Renal pelvis (tissue), 4 donors: ENCODE results near the gene PTCRA. TPM values are rescaled to one million over a fixed set of nuclear protein-coding genes. Genes with fewer than 3 reads are reported as not detected.
A peak's percentile ranks its signal among the peaks of the same experiment; 100 is the strongest.
"Not testable (repeated sequence)": the region's sequence is repeated elsewhere in the genome, so short reads cannot be mapped to it uniquely, and the experiment has no call there.

Experiments
- DNase-seq: peaks from one replicate; pipeline ENCODE4 v3.0.0-alpha.2; 2013
- polyA plus RNA-seq, 3 donors: library from polyadenylated mRNA; unstranded; fragments of 120-200 nt; gene quantifications; one replicate each; pipeline ENCODE4 v1.2.1, GENCODE V29; 2013; ENCODE audit not compliant: insufficient read length in 3 of 3

The PTCRA gene
- polyA plus RNA-seq, 3 donors, result 0.23 to 0.48 (median 0.41) TPM

GRCh38 chr6:42902429-42903263 is 13.2 kb upstream of the PTCRA start:
- not testable (repeated sequence) for DNase-seq

DNA sequence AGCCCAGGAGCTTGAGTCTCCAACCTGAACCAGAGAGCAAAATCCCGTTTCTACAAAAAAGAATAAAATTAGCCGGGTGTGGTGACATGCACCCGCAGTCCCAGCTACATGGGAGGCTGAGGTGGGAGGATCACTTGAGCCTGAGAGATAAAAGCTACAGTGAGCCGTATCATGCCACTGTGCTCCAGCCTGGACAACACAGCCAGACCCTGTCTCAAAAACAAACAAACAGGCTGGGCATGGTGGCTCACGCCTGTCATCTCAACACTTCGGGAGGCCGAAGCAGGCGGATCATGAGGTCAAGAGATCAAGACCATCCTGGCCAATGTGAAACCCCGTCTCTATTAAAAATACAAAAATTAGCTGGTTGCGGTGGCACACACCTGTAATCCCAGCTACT is 11.4 kb upstream of the PTCRA start:
- no peak for DNase-seq

GRCh38 chr6:42907336-42907735 is 8.5 kb upstream of the PTCRA start:
- peak; percentile 48 for DNase-seq

- DNase-seq, result no peak
These were observed 6.0 kb upstream of the PTCRA start for GRCh38 chr6:42909835-42910234.

DNA sequence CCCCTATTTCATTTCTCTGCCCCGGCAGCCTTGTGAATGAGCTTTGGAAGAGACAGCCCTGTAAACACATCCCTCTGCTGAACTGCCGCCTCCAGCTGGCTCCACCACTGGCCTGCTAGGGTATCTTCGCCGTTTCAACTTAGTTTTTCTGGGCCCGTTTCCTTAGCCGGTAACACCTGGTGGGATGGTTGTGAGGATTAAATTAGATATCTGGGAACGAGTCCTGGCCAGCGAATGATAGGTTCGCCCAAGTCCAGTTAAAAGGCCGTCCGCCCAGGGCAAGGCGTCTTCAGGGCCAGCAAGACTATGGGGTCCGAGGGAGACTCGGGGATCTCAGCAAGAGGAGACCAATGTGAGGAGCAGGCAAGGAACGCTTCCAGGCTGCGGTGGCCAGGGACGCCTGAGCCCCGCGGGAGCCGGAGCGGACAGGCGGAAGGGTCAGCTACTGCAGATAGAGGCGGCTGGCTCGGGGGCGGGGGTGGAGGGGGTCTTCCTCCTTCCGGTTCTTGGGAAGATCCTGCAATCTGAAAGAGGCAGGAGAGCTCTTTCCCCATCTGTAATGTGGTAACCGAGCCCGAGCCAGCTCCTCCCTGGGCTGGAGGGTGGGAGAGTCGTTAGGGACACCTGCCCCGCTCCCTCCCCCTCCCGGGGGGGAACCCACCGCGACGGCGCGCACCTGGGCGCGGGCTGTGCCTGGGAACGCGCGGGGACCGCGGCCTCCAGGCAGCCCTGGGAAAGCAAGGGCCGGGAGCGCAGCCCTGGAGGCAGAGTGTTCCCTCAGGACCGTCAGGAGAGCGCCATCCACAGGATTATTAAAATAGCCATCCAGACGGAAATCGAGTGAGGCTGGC is 4.5 kb upstream of the PTCRA start:
- DNase-seq, result no peak

GRCh38 chr6:42914546-42914945 is 1.3 kb upstream of the PTCRA start:
- no peak for DNase-seq

DNA sequence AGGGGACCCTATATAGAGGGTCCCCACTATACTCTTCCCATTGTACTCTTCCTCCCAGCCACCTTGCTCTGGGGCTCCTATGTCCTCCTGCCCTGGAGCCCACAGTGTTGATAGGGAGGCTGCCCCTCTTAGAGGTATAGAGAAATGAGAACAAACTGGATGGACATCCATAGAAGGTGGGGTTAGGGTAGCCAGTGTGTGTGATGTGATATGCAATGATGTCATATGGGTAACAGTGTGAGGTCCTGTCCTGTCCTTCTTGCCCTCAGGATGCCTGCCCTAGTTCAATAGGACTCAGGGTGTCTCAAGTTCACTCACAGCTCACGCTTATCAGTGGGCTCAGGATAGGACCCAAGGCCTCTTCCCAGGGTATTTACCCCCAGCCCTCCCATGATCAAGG is 435 bp downstream of the PTCRA start:
- no peak for DNase-seq

DNA sequence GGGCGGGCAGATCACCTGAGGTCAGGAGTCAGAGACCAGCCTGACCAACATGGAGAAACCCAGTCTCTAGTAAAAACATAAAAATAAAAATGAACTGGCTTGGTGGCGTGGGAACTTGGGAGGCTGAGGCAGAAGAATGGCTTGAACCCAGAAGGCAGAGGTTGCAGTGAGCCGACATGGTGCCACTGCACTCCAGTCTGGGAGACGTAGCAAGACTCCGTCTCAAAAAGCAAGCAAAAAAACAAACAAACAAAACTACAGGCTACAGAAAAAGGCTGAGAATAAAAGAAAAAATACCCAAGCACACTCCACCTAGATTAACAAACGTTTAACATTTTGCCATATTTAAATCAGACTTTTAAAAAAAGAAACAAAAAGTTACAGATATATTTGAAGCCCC is 5.9 kb downstream of the PTCRA start:
- no peak for DNase-seq

- DNase-seq, result no peak
These were observed 7.8 kb downstream of the PTCRA start for GRCh38 chr6:42923666-42924065.

- DNase-seq, result no peak
These were observed 9.5 kb downstream of the PTCRA start for GRCh38 chr6:42925248-42925857.

- peak; percentile 96 for DNase-seq
These were observed 13.3 kb downstream of the PTCRA start, which contains the start of gene CNPY3 for GRCh38 chr6:42928986-42929820. Gene CNPY3, plus strand, starts transcription at chr6:42929480. Its CDS starts 91 bp downstream, at chr6:42929571.

- peak; percentile 65 for DNase-seq
These were observed 14.0 kb downstream of the PTCRA start for GRCh38 chr6:42929821-42930360.

DNA sequence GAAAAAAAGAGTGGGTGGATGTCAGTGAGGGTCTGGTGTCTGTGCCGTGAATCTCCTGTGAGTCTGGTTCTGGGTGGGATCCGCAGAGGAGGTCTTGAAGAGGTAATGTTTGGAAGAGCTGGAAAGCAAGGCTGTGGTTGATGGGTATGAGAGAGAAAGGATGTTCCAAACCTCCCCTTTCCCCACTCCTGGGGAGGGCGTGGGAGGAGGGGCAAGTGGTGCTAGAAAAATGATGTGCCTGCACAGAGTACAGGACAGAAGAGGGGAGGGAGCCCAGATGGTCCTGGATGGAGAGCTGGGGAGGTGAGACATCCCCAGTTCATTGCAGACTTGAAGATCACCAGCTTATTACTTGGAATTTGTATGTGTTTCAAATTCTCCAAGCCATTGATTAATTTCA is 16.6 kb downstream of the PTCRA start:
- DNase-seq, result no peak

DNA sequence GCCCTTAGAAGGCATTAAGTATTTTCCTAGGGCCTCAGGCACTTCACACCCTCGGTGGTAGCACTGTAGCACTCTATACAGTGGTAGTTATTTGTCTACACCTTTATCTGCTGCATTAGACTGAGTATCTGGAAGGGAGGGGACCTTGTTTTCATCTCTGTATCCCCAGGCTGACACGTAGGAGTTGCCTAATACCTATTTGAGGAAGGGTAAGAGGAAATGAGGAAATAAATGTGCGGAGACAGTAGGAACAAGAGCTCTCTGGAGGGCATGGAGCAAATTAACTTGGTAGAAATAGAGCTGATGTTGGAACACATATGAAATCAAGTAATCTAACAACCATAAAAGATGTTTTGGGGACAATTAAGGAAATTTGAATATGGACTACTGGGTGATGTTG is 17.4 kb downstream of the PTCRA start:
- no peak for DNase-seq

DNA sequence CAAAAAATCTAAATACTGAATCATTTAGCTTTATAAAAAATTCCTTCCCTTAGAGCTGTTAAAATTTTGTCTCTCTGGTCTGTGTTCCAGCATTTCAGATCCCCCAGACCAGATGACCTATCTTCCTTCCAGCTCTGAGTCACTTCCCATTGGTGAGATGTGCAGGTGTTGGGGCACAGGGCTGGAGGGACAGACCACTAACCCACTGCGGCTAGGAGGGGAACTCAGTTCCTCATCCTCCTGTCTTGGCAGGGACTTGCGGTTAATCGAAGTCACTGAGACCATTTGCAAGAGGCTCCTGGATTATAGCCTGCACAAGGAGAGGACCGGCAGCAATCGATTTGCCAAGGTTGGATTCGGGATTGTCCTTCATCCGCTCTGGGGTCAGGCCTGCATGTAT is 19.5 kb downstream of the PTCRA start:
- no peak for DNase-seq

GRCh38 chr6:42936398-42936797 is 20.5 kb downstream of the PTCRA start:
- DNase-seq, result no peak

DNA sequence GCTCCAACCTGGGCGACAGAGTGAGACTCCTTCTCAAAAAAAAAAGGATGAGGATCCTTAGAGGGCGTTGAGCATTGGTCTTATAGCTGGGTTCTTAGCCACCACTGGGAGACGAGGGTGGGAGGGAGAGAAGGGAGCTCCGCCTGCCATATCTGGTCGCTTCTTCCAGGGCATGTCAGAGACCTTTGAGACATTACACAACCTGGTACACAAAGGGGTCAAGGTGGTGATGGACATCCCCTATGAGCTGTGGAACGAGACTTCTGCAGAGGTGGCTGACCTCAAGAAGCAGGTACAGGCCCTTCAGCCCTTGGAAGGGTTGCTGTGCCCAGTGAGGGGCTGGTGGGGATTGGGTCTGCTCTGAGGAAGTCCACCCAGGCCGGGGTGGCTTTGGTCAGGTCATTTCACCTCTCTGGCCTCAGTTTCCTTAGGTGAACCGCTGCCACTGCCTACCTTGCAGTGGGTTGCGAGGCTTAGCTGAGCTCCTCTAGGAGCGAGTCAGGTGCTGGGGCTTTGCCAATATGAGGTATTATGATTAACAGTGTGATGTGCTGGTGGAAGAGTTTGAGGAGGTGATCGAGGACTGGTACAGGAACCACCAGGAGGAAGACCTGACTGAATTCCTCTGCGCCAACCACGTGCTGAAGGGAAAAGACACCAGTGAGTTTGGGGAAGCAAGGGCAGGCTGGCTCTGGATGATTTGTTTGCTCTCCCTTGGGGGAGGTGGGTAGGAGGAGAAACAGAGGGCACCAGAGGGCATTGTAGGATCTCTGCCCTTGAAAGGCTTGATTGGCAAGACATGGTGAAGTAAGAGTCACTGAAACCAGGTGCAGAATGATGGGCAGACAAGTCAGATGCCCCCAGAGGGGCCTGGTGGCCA is 21.9 kb downstream of the PTCRA start:
- no peak for DNase-seq

- DNase-seq, result no peak
These were observed 22.6 kb downstream of the PTCRA start for GRCh38 chr6:42938428-42938796.

DNA sequence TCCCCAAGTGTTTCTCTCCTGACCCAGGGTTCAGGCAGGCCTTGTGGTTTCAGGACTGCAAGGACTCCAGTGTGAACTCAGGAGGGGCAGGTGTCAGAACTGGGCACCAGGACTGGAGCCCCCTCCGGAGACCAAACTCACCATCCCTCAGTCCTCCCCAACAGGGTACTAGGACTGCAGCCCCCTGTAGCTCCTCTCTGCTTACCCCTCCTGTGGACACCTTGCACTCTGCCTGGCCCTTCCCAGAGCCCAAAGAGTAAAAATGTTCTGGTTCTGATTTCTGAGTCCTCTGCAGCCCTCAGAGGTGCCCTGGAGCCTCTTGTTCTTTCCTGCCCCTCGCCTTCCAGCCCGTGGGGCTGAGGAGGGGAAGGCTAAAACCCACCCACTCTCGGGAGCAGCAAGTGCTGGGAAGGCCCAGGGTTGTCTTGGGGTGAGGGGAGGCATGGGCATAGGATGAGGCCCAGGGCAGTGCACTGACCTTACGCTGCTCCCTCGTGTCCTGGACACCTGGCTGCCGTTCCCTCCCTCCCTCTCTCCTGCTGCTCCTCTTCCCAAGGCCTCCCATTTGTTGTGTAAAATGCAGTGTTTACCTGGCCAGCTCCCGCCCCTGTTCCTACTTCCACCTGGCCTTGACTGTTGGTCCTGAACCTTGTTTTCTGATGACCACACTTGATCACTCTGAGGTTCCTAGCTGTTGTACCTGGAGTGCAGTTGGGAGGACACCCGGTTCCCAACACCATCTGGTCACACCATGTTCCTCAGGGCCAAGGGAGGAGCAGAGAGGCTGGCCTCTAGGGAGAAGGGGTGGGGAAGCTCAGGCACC is 23.3 kb downstream of the PTCRA start:
- DNase-seq, result no peak

DNA sequence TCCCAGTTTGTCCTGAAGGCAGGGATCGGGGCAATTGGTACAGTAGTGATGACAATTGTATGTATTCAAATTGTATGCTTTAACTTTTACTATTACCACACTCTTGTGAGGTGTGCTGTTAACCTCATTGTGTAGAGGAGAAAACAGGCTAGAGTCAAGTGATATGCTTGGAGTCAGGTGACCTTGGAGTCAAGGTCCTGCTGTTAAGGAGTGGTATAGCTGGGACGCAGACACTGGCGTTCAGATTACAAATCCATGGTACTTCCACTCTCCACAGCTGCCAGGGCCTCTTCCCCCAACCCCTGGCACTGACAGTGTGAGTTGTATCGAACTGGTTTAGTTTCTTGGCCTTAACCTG is 23.9 kb downstream of the PTCRA start:
- DNase-seq, result no peak
